HG03175 (cell line): ENCODE data around the gene AFAP1L2.
"Not testable (repeated sequence)": the region's sequence is repeated elsewhere in the genome, so short reads cannot be mapped to it uniquely, and the experiment has no call there.

Experiments
- ATAC-seq: cut with Tn5 transposase; IDR thresholded peaks from one replicate; pipeline ENCODE4 v1.9.1; 2021; ENCODE audit warnings: mild to moderate bottlenecking, moderate library complexity; ENCODE audit not compliant: unreplicated experiment

AFAP1L2 gene

GRCh38 chr10:114342976-114343375 is 61.3 kb downstream of the AFAP1L2 start:
- no peak for ATAC-seq

GRCh38 chr10:114340816-114341215 is 63.5 kb downstream of the AFAP1L2 start:
- ATAC-seq, result no peak

GRCh38 chr10:114337510-114338462 is 66.5 kb downstream of the AFAP1L2 start:
- no peak for ATAC-seq

- ATAC-seq, result no peak
Measured at GRCh38 chr10:114336823-114337509, 67.3 kb downstream of the AFAP1L2 start.

GRCh38 chr10:114335614-114336013 is 68.7 kb downstream of the AFAP1L2 start:
- no peak for ATAC-seq

GRCh38 chr10:114334301-114334700 is 70.0 kb downstream of the AFAP1L2 start:
- ATAC-seq, result no peak

GRCh38 chr10:114333441-114333840 is 70.9 kb downstream of the AFAP1L2 start:
- not testable (repeated sequence) for ATAC-seq

- ATAC-seq, result no peak
Measured at GRCh38 chr10:114332301-114333192, 71.8 kb downstream of the AFAP1L2 start.

- no peak for ATAC-seq
Measured at GRCh38 chr10:114329634-114330365, 74.5 kb downstream of the AFAP1L2 start.

- ATAC-seq, result no peak
Measured at GRCh38 chr10:114328874-114329273, 75.4 kb downstream of the AFAP1L2 start.

GRCh38 chr10:114328441-114328812 is 75.9 kb downstream of the AFAP1L2 start:
- ATAC-seq, result no peak

GRCh38 chr10:114327537-114328440 is 76.5 kb downstream of the AFAP1L2 start:
- no peak for ATAC-seq

- no peak for ATAC-seq
Measured at GRCh38 chr10:114326795-114327194, 77.5 kb downstream of the AFAP1L2 start.

- ATAC-seq, result no peak
Measured at GRCh38 chr10:114323023-114323422, 81.3 kb downstream of the AFAP1L2 start.

GRCh38 chr10:114322344-114322743 is 82.0 kb downstream of the AFAP1L2 start:
- no peak for ATAC-seq

- ATAC-seq, result no peak
Measured at GRCh38 chr10:114320249-114321116, 83.8 kb downstream of the AFAP1L2 start.

- no peak for ATAC-seq
Measured at GRCh38 chr10:114319406-114320248, 84.7 kb downstream of the AFAP1L2 start.
